IMR-90 (cell line): ENCODE measurements around the gene LYPD6B. TPM values are rescaled to one million over a fixed set of nuclear protein-coding genes. Genes with fewer than 3 reads are reported as not detected.

ENCODE experiments used
- ATAC-seq: fragments of 200-7000 bp; cut with Tn5 transposase; 2 replicates; pipeline ENCODE4 v1.9.1; 2020; ENCODE audit warnings: low read depth, mild to moderate bottlenecking, moderate library complexity
- BruUV-seq: library from RNA; stranded (reverse); fragments of 400-500 nt; replicated peaks from 2 replicates; lab custom pipeline; 2021; lab: Mats Ljungman, UMichigan
- CTCF ChIA-PET: fragments of 300-600 bp; formaldehyde crosslinking; extraction: SDS; loops from one replicate; lab custom pipeline; 2021; ENCODE audit warnings: antibody characterized with exemption; lab: Yijun Ruan, JAX
- POLR2A ChIA-PET: fragments of 300-600 bp; sonication (Branson Sonifier 250); formaldehyde crosslinking; loops from one replicate; lab custom pipeline; 2022; ENCODE audit warnings: antibody characterized with exemption; ENCODE audit not compliant: unreplicated experiment; lab: Charles Lee
- DNase-seq: peaks from one replicate; pipeline ENCODE4 v3.0.0; 2013
- H2AFZ ChIP-seq: replicated peaks from 2 replicates; pipeline ENCODE3; 2013; ENCODE audit warnings: low read length, mild to moderate bottlenecking; ENCODE audit not compliant: poor library complexity
- H2AK5ac ChIP-seq: 2 replicates; pipeline ENCODE4 v1.6.1; 2013; ENCODE audit warnings: low read depth, low read length, inconsistent platforms
- H2AK9ac ChIP-seq: replicated peaks from 2 replicates; pipeline ENCODE3; 2013; ENCODE audit warnings: mild to moderate bottlenecking, low read depth, low read length, moderate library complexity; ENCODE audit not compliant: poor library complexity
- H2BK120ac ChIP-seq: 2 replicates; pipeline ENCODE4 v1.6.1; 2013; ENCODE audit warnings: low read depth, low read length, inconsistent platforms
- H2BK15ac ChIP-seq: 3 replicates; pipeline ENCODE4 v1.6.1; 2013; ENCODE audit warnings: low read depth, low read length, inconsistent platforms
- H2BK20ac ChIP-seq: 2 replicates; pipeline ENCODE4 v1.6.1; 2013; ENCODE audit warnings: low read depth, mild to moderate bottlenecking, inconsistent platforms, low read length, moderate library complexity
- H2BK5ac ChIP-seq: 2 replicates; pipeline ENCODE4 v1.6.1; 2013; ENCODE audit warnings: mild to moderate bottlenecking, low read depth, low read length, inconsistent platforms; ENCODE audit not compliant: poor library complexity, severe bottlenecking
- H3K14ac ChIP-seq: replicated peaks from 2 replicates; pipeline ENCODE4 v1.6.1; 2013; ENCODE audit warnings: low read depth, low read length, inconsistent platforms
- H3K18ac ChIP-seq: 2 replicates; pipeline ENCODE4 v1.6.1; 2013; ENCODE audit warnings: low read depth, low read length, control low read depth
- H3K23ac ChIP-seq: 2 replicates; pipeline ENCODE4 v1.6.1; 2013; ENCODE audit warnings: low read depth, low read length, inconsistent platforms
- H3K27ac ChIP-seq: 2 replicates; pipeline ENCODE4 v1.5.1; 2013; ENCODE audit warnings: mild to moderate bottlenecking, control low read depth, low read length; ENCODE audit not compliant: insufficient read depth
- H3K27me3 ChIP-seq: 2 replicates; pipeline ENCODE4 v1.6.1; 2013; ENCODE audit warnings: low read length; ENCODE audit not compliant: control insufficient read depth, insufficient read depth
- H3K36me3 ChIP-seq: 2 replicates; pipeline ENCODE4 v1.6.1; 2013; ENCODE audit warnings: low read length, mixed read lengths; ENCODE audit not compliant: control insufficient read depth, insufficient read depth
- H3K4ac ChIP-seq: 2 replicates; pipeline ENCODE4 v1.6.1; 2013; ENCODE audit warnings: low read depth, low read length, inconsistent platforms
- H3K4me1 ChIP-seq: 2 replicates; pipeline ENCODE4 v1.6.1; 2013; ENCODE audit warnings: low read length, mixed read lengths; ENCODE audit not compliant: control insufficient read depth, insufficient read depth
- H3K4me2 ChIP-seq: 2 replicates; pipeline ENCODE4 v1.6.1; 2013; ENCODE audit warnings: low read depth, mild to moderate bottlenecking, control low read depth, low read length, moderate library complexity
- H3K4me3 ChIP-seq: 2 replicates; pipeline ENCODE4 v1.5.1; 2013; ENCODE audit warnings: low read depth, mild to moderate bottlenecking, control low read depth, low read length, moderate library complexity; ENCODE audit not compliant: insufficient read depth
- H3K56ac ChIP-seq: 2 replicates; pipeline ENCODE4 v1.6.1; 2013; ENCODE audit warnings: low read length, inconsistent platforms; ENCODE audit not compliant: insufficient read depth; ENCODE audit errors: extremely low read depth
- H3K79me1 ChIP-seq, 2 experiments: 2 replicates each; pipeline ENCODE4 v1.6.1; 2013; ENCODE audit warnings: low read length in 2 of 2, inconsistent platforms in 1 of 2, low read depth in 1 of 2
- H3K9ac ChIP-seq: 2 replicates; pipeline ENCODE4 v1.6.1; 2013; ENCODE audit warnings: low read depth, low read length, control low read depth
- H3K9me1 ChIP-seq: 2 replicates; pipeline ENCODE4 v1.6.1; 2013; ENCODE audit warnings: low read length, inconsistent platforms; ENCODE audit not compliant: insufficient read depth
- H3K9me3 ChIP-seq: 2 replicates; pipeline ENCODE4 v1.6.1; 2013; ENCODE audit warnings: low read length; ENCODE audit not compliant: control insufficient read depth, insufficient read depth
- H4K20me1 ChIP-seq: 2 replicates; pipeline ENCODE4 v1.6.1; 2013; ENCODE audit warnings: low read length, inconsistent platforms; ENCODE audit not compliant: insufficient read depth
- H4K5ac ChIP-seq: 2 replicates; pipeline ENCODE4 v1.6.1; 2013; ENCODE audit warnings: mild to moderate bottlenecking, low read depth, low read length, control low read depth
- H4K8ac ChIP-seq, 2 experiments: 2 replicates each; pipeline ENCODE4 v1.6.1; 2013; ENCODE audit warnings: low read depth in 2 of 2, low read length in 2 of 2, control low read depth in 1 of 2, inconsistent platforms in 1 of 2
- H4K91ac ChIP-seq: 2 replicates; pipeline ENCODE4 v1.6.1; 2013; ENCODE audit warnings: low read depth, low read length, inconsistent platforms; ENCODE audit not compliant: insufficient read depth
- CTCF ChIP-seq: conservative IDR thresholded peaks from 2 replicates; pipeline ENCODE4 v1.5.1; 2012; ENCODE audit warnings: mild to moderate bottlenecking, low read depth, low read length, improper control_type of control experiment
- MAFK ChIP-seq: IDR thresholded peaks from 2 replicates; pipeline ENCODE4 v1.6.1; 2012; ENCODE audit warnings: low read depth, low read length, improper control_type of control experiment
- MXI1 ChIP-seq: IDR thresholded peaks from 2 replicates; pipeline ENCODE4 v1.6.1; 2012; ENCODE audit warnings: low read depth, mild to moderate bottlenecking, low read length, moderate library complexity, borderline replicate concordance
- POLR2A ChIP-seq: IDR thresholded peaks from 2 replicates; pipeline ENCODE4 v1.6.1; 2012; ENCODE audit warnings: mild to moderate bottlenecking, low read depth, low read length
- RAD21 ChIP-seq: IDR thresholded peaks from 2 replicates; pipeline ENCODE4 v1.6.1; 2012; ENCODE audit warnings: low read length, improper control_type of control experiment
- WGBS, 2 experiments: methylation state at CpG; one replicate each; pipeline versions ENCODE4 v1.1.5 to v1.1.7; 2013; ENCODE audit warnings: missing lambda C conversion rate in 2 of 2; ENCODE audit not compliant: insufficient read length in 1 of 2; ENCODE audit errors: extremely low coverage in 2 of 2; 5-methylcytosine and 5-hydroxymethylcytosine counted together
- dilution Hi-C: fragments of 300-500 bp; cut with HindIII; formaldehyde crosslinking; loops from one replicate; pipeline ENCODE4 v1.14.3; 2018; ENCODE audit warnings: low sequenced_read_pairs; ENCODE audit not compliant: unreplicated experiment
- in situ Hi-C: fragments of 300-500 bp; cut with MboI; formaldehyde crosslinking; loops from 3 replicates; pipeline ENCODE4 v1.14.3; 2019; ENCODE audit warnings: low sequenced_read_pairs, inconsistent platforms, mixed read lengths
- intact Hi-C: fragments of 100-400 bp; cut with micrococcal nuclease; formaldehyde crosslinking; loops from 2 replicates; pipeline ENCODE4 v1.10.0; 2022
- polyA plus RNA-seq, 3 experiments: library from polyadenylated mRNA; depleted of rRNA; stranded (reverse); fragments of >200 nt; gene quantifications; 2 replicates each; pipeline ENCODE4 v1.2.3, GENCODE V29; 2012; ENCODE audit warnings: low replicate concordance in 1 of 3
- total RNA-seq: library from RNA; depleted of rRNA; stranded (reverse); fragments of >200 nt; gene quantifications from 2 replicates; pipeline ENCODE4 v1.2.3, GENCODE V29; 2012

The LYPD6B gene
- total and polyA plus RNA-seq, 2 of the 4 experiments (the other 2 are of a cell fraction) = 0.05 TPM; not detected in 1

- in situ Hi-C loops (no loop called here), dilution Hi-C loops (no loop called here), intact Hi-C loops (no loop called here)
- no peak overlapping the region for H3K4ac ChIP-seq
- no peak overlapping the region for H2BK120ac ChIP-seq
- H3K23ac ChIP-seq = no peak overlapping the region
- no peaks in the 10 kb centered on the region for H3K27me3 ChIP-seq
- H3K9me3 ChIP-seq = no peaks in the 10 kb centered on the region
- H3K4me2 ChIP-seq = no peak overlapping the region
- BruUV-seq = no TSS peak
- no peak overlapping the region for H3K4me3 ChIP-seq
- no peak for TF ChIP-seq POLR2A
- no peak for TF ChIP-seq MAFK
- TF ChIP-seq RAD21 = no peak
- TF ChIP-seq MXI1 = no peak
- TF ChIP-seq CTCF = no peak
- H3K56ac ChIP-seq = no peak overlapping the region
- no peak overlapping the region for H4K91ac ChIP-seq
- H3K36me3 ChIP-seq = no peaks in the 10 kb centered on the region
- H3K27ac ChIP-seq = no peak overlapping the region
- H4K20me1 ChIP-seq = no peaks in the 10 kb centered on the region
- DNase-seq = no peak
- H4K8ac ChIP-seq = no peak overlapping the region
- no peak overlapping the region for H2BK20ac ChIP-seq
- no CpG with 5 or more reads among the region's 3 CpGs for WGBS, 2 experiments
- no peak overlapping the region for H2AK5ac ChIP-seq
- H3K18ac ChIP-seq = no peak overlapping the region
- ChIA-PET POLR2A (no interaction called here), CTCF (no interaction called here)
- no peak overlapping the region for H2BK5ac ChIP-seq
- H3K9me1 ChIP-seq = no peaks in the 10 kb centered on the region
- no peak overlapping the region for H3K14ac ChIP-seq
- no peak overlapping the region for H2AFZ ChIP-seq
- no peak for ATAC-seq
- H3K4me1 ChIP-seq = no peaks in the 10 kb centered on the region
- H4K5ac ChIP-seq = no peak overlapping the region
- no peak overlapping the region for H3K9ac ChIP-seq
- no peaks in the 10 kb centered on the region for H3K79me1 ChIP-seq
- H2BK15ac ChIP-seq = no peak overlapping the region
- H2AK9ac ChIP-seq = no peak overlapping the region
Measured at GRCh38 chr2:149103081-149103620, 64.7 kb downstream of the LYPD6B start.
